WTC11 (cell line): Measurements from ENCODE around the gene PAK3. TPM values are rescaled to one million over a fixed set of nuclear protein-coding genes. Genes with fewer than 3 reads are reported as not detected.

ENCODE experiments used
- ATAC-seq: fragments of 200-7000 bp; cut with Tn5 transposase; 2 replicates; pipeline ENCODE4 v1.10.0; 2021; ENCODE audit warnings: mild to moderate bottlenecking, moderate library complexity
- CTCF ChIA-PET: fragments of 300-600 bp; sonication (Branson Sonifier 250); formaldehyde crosslinking; loops from one replicate; lab custom pipeline; 2021; ENCODE audit warnings: antibody characterized with exemption; lab: Charles Lee
- POLR2A ChIA-PET: fragments of 350-600 bp; sonication (Branson Sonifier 250); formaldehyde crosslinking; loops from one replicate; lab custom pipeline; 2021; ENCODE audit warnings: antibody characterized with exemption; lab: Charles Lee
- DNase-seq: peaks from one replicate; pipeline ENCODE4 v3.0.0; 2021; ENCODE audit warnings: low spot score
- H3K27ac Mint-ChIP-seq: 2 replicates; pipeline ENCODE4 v1.8.0; 2021; ENCODE audit warnings: mixed read lengths
- H3K27me3 Mint-ChIP-seq: 2 replicates; pipeline ENCODE4 v1.8.0; 2021; ENCODE audit warnings: low read depth, mild to moderate bottlenecking, moderate library complexity, mixed read lengths
- H3K36me3 Mint-ChIP-seq: 2 replicates; pipeline ENCODE4 v1.8.0; 2021; ENCODE audit warnings: mixed read lengths
- H3K4me1 Mint-ChIP-seq: 2 replicates; pipeline ENCODE4 v1.8.0; 2022; ENCODE audit warnings: mixed read lengths
- H3K4me3 Mint-ChIP-seq: 2 replicates; pipeline ENCODE4 v1.8.0; 2021; ENCODE audit warnings: mild to moderate bottlenecking, moderate library complexity, mixed read lengths
- H3K9me3 Mint-ChIP-seq: 2 replicates; pipeline ENCODE4 v1.8.0; 2021; ENCODE audit warnings: mixed read lengths
- ATF6 ChIP-seq: sonication (generic); formaldehyde crosslinking; IDR thresholded peaks from 2 replicates; pipeline ENCODE4 v1.8.1; 2023; ENCODE audit warnings: mild to moderate bottlenecking, missing genetic modification reagents
- ELF4 ChIP-seq: sonication (generic); formaldehyde crosslinking; IDR thresholded peaks from 2 replicates; pipeline ENCODE4 v1.8.1; 2022; ENCODE audit warnings: low read depth, mild to moderate bottlenecking, moderate library complexity, missing genetic modification reagents
- ERG ChIP-seq: fragments of 250-450 bp; sonication (Bioruptor Pico); IDR thresholded peaks from 2 replicates; pipeline ENCODE4 v1.8.0; 2021; ENCODE audit warnings: mild to moderate bottlenecking
- FOXK1 ChIP-seq: sonication (generic); formaldehyde crosslinking; IDR thresholded peaks from 2 replicates; pipeline ENCODE4 v1.8.0; 2022; ENCODE audit warnings: mild to moderate bottlenecking, moderate library complexity, missing genetic modification reagents
- GRHL2 ChIP-seq: fragments of 250-450 bp; sonication (Bioruptor Pico); IDR thresholded peaks from 2 replicates; pipeline ENCODE4 v1.8.0; 2022; ENCODE audit warnings: mild to moderate bottlenecking, moderate library complexity; ENCODE audit not compliant: insufficient replicate concordance, severe bottlenecking
- GTF2I ChIP-seq: fragments of 250-450 bp; sonication (Bioruptor Pico); conservative IDR thresholded peaks from 2 replicates; pipeline ENCODE4 v1.4.0; 2021; ENCODE audit warnings: mild to moderate bottlenecking
- HMGXB4 ChIP-seq: sonication (generic); formaldehyde crosslinking; IDR thresholded peaks from 2 replicates; pipeline ENCODE4 v1.8.1; 2023; ENCODE audit warnings: mild to moderate bottlenecking, moderate library complexity, missing genetic modification reagents
- NFYB ChIP-seq: sonication (generic); formaldehyde crosslinking; conservative IDR thresholded peaks from 2 replicates; pipeline ENCODE4 v1.8.0; 2022; ENCODE audit warnings: low read depth, missing genetic modification reagents
- NR1H2 ChIP-seq: sonication (generic); formaldehyde crosslinking; IDR thresholded peaks from 2 replicates; pipeline ENCODE4 v1.9.0; 2021; ENCODE audit warnings: mild to moderate bottlenecking, moderate library complexity, missing genetic modification reagents
- TCF7 ChIP-seq: sonication (generic); formaldehyde crosslinking; IDR thresholded peaks from 2 replicates; pipeline ENCODE4 v1.8.0; 2022; ENCODE audit warnings: mild to moderate bottlenecking, low read depth, missing genetic modification reagents, moderate library complexity
- TEAD4 ChIP-seq: sonication (generic); formaldehyde crosslinking; IDR thresholded peaks from 2 replicates; pipeline ENCODE4 v1.8.0; 2022; ENCODE audit warnings: mild to moderate bottlenecking, missing genetic modification reagents
- ZNF219 ChIP-seq: sonication (generic); formaldehyde crosslinking; IDR thresholded peaks from 2 replicates; pipeline ENCODE4 v1.8.0; 2023; ENCODE audit warnings: missing genetic modification reagents, mild to moderate bottlenecking, borderline replicate concordance
- ZNF416 ChIP-seq: fragments of 250-450 bp; sonication (Bioruptor Pico); IDR thresholded peaks from 2 replicates; pipeline ENCODE4 v1.9.0; 2021; ENCODE audit warnings: mild to moderate bottlenecking, inconsistent platforms
- total RNA-seq: library from RNA; stranded (reverse); gene quantifications from 3 replicates; pipeline ENCODE4 v1.2.3, GENCODE V29; 2021
- TF ChIP-seq, protein P1 (sequence below): sonication (generic); formaldehyde crosslinking; IDR thresholded peaks from 2 replicates; pipeline ENCODE4 v1.8.1; 2023; ENCODE audit warnings: mild to moderate bottlenecking, missing genetic modification reagents, borderline replicate concordance
- TF ChIP-seq, protein P2 (sequence below): sonication (generic); formaldehyde crosslinking; IDR thresholded peaks from 2 replicates; pipeline ENCODE4 v1.8.0; 2022; ENCODE audit warnings: mild to moderate bottlenecking, missing genetic modification reagents
- TF ChIP-seq, protein P3 (sequence below): sonication (generic); formaldehyde crosslinking; conservative IDR thresholded peaks from 2 replicates; pipeline ENCODE4 v1.8.1; 2023; ENCODE audit warnings: mild to moderate bottlenecking, low read depth, missing genetic modification reagents, moderate library complexity
- TF ChIP-seq, protein P4 (sequence below): sonication (generic); formaldehyde crosslinking; IDR thresholded peaks from 2 replicates; pipeline ENCODE4 v1.8.0; 2022; ENCODE audit warnings: mild to moderate bottlenecking, missing genetic modification reagents

PAK3 gene
- total RNA-seq, 1 experiment from 2014 or later: 5.1 TPM

GRCh38 chrX:111262086-111262485, 166.1 kb downstream of the PAK3 start:
- Mint-ChIP-seq H3K9me3 (no peaks in the 10 kb centered on the region), H3K4me3 (no peak overlapping the region), H3K27ac (no peak overlapping the region), H3K4me1 (no peaks in the 10 kb centered on the region), H3K27me3 (no peaks in the 10 kb centered on the region; the same call in 1 of the 2 replicates), H3K36me3 (no peaks in the 10 kb centered on the region)
- ChIA-PET POLR2A (interaction anchor here (0.7 kb wide), 1 partner anchor 10 kb away, joined by 3 read pairs; no protein-coding TSS in a partner anchor), CTCF (no interaction called here)
- DNase-seq: no peak
- TF ChIP-seq GRHL2 (CRISPR knock-in tag): no peak
- TF ChIP-seq, protein P1, sequence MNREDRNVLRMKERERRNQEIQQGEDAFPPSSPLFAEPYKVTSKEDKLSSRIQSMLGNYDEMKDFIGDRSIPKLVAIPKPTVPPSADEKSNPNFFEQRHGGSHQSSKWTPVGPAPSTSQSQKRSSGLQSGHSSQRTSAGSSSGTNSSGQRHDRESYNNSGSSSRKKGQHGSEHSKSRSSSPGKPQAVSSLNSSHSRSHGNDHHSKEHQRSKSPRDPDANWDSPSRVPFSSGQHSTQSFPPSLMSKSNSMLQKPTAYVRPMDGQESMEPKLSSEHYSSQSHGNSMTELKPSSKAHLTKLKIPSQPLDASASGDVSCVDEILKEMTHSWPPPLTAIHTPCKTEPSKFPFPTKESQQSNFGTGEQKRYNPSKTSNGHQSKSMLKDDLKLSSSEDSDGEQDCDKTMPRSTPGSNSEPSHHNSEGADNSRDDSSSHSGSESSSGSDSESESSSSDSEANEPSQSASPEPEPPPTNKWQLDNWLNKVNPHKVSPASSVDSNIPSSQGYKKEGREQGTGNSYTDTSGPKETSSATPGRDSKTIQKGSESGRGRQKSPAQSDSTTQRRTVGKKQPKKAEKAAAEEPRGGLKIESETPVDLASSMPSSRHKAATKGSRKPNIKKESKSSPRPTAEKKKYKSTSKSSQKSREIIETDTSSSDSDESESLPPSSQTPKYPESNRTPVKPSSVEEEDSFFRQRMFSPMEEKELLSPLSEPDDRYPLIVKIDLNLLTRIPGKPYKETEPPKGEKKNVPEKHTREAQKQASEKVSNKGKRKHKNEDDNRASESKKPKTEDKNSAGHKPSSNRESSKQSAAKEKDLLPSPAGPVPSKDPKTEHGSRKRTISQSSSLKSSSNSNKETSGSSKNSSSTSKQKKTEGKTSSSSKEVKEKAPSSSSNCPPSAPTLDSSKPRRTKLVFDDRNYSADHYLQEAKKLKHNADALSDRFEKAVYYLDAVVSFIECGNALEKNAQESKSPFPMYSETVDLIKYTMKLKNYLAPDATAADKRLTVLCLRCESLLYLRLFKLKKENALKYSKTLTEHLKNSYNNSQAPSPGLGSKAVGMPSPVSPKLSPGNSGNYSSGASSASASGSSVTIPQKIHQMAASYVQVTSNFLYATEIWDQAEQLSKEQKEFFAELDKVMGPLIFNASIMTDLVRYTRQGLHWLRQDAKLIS (CRISPR knock-in tag): no peak
- TF ChIP-seq ZNF219: no peak
- TF ChIP-seq GTF2I (CRISPR knock-in tag): no peak
- TF ChIP-seq ERG (CRISPR knock-in tag): no peak
- ATAC-seq: no peak

DNA sequence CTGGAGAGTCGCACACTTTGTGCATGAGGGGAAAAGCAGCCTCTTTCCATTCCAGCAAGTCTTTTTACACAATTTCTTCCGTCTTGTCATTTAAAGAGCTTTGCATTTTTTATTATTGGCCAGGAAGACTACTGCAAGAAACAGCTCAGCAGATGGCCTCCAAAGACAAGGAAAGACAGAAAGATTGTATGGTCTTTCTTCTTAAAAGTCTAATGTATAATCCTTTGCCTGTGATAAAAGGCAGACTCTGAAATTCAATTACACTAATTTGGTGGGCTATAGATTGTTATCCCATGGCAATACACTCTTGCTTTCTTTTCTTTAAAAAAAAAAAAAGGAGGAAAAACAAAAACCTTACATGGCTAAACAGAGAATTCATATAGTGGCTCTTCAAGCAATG, 168.4 kb downstream of the PAK3 start:
- no peak for ATAC-seq
- no peak for DNase-seq
- CTCF ChIA-PET: interaction anchor here (1.2 kb wide), 1 partner anchor 183 kb away, joined by 7 read pairs; no protein-coding TSS in a partner anchor
- Mint-ChIP-seq H3K9me3 (no peaks in the 10 kb centered on the region), H3K36me3 (no peaks in the 10 kb centered on the region), H3K27ac (no peak overlapping the region), H3K27me3 (no peaks in the 10 kb centered on the region; the same call in 1 of the 2 replicates), H3K4me3 (no peak overlapping the region), H3K4me1 (peaks cover 3% of the 10 kb centered on the region)
- POLR2A ChIA-PET: no interaction called here
- no peak for TF ChIP-seq ZNF416 (CRISPR knock-in tag)
- TF ChIP-seq TEAD4: no peak
- TF ChIP-seq HMGXB4 (CRISPR knock-in tag): no peak
- no peak for TF ChIP-seq NR1H2 (CRISPR knock-in tag)
- no peak for TF ChIP-seq ATF6
- TF ChIP-seq, protein P2, sequence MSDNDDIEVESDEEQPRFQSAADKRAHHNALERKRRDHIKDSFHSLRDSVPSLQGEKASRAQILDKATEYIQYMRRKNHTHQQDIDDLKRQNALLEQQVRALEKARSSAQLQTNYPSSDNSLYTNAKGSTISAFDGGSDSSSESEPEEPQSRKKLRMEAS: no peak
- TF ChIP-seq TCF7 (CRISPR knock-in tag): no peak
- TF ChIP-seq, protein P3, sequence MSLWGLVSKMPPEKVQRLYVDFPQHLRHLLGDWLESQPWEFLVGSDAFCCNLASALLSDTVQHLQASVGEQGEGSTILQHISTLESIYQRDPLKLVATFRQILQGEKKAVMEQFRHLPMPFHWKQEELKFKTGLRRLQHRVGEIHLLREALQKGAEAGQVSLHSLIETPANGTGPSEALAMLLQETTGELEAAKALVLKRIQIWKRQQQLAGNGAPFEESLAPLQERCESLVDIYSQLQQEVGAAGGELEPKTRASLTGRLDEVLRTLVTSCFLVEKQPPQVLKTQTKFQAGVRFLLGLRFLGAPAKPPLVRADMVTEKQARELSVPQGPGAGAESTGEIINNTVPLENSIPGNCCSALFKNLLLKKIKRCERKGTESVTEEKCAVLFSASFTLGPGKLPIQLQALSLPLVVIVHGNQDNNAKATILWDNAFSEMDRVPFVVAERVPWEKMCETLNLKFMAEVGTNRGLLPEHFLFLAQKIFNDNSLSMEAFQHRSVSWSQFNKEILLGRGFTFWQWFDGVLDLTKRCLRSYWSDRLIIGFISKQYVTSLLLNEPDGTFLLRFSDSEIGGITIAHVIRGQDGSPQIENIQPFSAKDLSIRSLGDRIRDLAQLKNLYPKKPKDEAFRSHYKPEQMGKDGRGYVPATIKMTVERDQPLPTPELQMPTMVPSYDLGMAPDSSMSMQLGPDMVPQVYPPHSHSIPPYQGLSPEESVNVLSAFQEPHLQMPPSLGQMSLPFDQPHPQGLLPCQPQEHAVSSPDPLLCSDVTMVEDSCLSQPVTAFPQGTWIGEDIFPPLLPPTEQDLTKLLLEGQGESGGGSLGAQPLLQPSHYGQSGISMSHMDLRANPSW: no peak
- no peak for TF ChIP-seq FOXK1 (CRISPR knock-in tag)
- no peak for TF ChIP-seq NFYB (CRISPR knock-in tag)
- TF ChIP-seq, protein P4, sequence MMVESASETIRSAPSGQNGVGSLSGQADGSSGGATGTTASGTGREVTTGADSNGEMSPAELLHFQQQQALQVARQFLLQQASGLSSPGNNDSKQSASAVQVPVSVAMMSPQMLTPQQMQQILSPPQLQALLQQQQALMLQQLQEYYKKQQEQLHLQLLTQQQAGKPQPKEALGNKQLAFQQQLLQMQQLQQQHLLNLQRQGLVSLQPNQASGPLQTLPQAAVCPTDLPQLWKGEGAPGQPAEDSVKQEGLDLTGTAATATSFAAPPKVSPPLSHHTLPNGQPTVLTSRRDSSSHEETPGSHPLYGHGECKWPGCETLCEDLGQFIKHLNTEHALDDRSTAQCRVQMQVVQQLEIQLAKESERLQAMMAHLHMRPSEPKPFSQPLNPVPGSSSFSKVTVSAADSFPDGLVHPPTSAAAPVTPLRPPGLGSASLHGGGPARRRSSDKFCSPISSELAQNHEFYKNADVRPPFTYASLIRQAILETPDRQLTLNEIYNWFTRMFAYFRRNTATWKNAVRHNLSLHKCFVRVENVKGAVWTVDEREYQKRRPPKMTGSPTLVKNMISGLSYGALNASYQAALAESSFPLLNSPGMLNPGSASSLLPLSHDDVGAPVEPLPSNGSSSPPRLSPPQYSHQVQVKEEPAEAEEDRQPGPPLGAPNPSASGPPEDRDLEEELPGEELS (CRISPR knock-in tag): no peak
- TF ChIP-seq ELF4 (CRISPR knock-in tag): no peak
